Activated CD8-positive, alpha-beta memory T cell treated with anti-CD3 and anti-CD28 coated beads, Interleukin-2, amount 50 U/mL, for 1 hour (primary cell): ENCODE measurements around the gene PRKCQ.

Source experiments
- DNase-seq: peaks from one replicate; pipeline ENCODE4 v3.0.0-alpha.2; 2020; ENCODE audit errors: extremely low read depth

Gene PRKCQ

DNA sequence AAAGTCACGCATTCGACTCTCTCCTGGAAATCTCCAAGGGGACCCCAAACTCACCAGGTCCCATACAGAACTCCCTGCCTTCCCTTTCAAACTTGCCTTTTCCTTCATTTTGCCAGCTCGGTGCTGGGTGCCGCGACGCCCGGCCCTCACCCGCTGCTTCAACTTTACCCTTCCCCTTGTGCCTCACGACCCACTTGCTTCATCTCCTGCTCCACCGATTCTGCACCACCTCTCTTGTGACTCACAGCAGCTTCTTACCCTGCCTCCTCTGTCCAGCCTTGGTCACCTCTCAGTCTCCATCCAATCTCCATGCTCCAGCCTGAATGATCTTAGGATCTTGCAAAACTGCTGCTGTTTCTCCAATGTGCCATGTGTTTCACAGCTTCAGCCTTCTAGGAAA lies 59.9 kb downstream of the PRKCQ start:
- no peak for DNase-seq

DNA sequence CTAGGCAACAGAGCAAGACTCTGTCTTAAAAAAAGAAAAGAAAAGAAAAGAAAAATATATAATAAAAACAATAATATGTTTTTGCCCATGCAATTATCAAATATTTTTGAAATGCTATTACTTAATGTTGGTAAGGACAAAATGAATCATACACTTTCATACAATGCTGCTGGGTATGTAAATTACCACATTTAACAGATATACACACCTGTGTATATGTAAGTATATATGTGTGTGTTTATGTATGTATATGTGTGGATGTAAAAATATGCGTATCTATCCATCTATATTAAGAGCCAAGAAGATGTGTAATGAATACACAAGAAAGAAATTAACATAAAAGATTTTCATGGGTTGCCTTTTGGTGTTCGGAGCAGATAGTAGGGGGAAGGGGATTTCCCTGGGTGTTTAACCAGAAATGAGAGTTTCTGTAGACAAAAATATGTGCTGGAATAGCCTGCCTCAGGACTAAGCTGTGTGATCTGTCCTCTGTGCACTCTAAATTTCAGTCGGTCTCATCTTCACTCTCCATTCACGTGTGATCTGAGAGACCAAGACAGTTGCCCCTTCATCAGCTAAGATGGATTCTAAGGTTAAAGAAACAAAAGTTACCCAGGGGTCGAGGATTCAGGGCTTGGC lies 61.2 kb downstream of the PRKCQ start:
- DNase-seq: no peak

DNA sequence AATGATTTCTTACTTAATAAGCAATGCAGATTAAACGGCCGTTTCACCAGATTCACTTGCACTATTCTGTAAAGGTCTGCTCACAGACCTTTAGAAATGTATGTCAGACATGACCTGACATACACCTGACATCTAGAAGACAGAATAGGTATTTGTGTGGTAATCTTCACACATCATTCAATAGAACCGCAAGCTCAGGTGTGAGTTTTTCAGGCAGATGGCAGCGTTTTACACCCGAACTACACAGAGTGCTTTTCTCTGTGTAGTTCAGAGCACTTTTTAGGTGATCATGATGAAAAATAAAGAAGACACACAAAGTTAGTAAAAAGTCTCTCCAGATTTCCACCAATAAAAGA lies 63.2 kb downstream of the PRKCQ start:
- DNase-seq: no peak

DNA sequence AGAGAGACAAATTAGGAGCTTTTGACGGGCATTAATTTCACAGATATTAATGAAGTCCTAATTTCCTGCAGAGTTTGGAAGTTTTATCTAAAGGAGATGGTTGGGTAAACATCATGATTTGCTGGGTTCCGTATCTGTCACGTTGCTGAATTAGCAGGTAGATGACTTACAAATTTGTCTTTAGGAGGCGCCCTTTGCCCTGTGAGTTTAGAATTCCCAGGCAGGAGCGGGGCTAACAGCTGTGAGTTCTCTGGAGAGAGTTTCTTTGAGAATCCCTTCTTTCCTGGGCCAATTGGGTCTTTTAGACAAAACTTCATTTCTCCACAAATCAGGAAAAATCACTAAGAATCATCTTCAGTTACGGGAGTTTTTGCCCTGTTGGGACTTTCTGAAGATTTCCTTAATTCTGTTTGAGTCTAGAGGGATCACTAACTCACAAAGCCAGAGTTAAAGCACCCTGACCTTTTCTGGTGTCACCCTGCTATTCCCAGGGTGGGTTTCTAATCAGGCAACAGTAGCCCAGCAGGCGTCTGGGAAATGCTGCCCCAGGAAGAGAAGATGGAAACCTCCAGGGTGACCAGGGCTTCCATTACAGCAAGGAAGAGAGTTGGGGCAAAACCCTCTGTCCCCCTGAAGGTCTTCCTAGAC lies 63.7 kb downstream of the PRKCQ start:
- DNase-seq: no peak

DNA sequence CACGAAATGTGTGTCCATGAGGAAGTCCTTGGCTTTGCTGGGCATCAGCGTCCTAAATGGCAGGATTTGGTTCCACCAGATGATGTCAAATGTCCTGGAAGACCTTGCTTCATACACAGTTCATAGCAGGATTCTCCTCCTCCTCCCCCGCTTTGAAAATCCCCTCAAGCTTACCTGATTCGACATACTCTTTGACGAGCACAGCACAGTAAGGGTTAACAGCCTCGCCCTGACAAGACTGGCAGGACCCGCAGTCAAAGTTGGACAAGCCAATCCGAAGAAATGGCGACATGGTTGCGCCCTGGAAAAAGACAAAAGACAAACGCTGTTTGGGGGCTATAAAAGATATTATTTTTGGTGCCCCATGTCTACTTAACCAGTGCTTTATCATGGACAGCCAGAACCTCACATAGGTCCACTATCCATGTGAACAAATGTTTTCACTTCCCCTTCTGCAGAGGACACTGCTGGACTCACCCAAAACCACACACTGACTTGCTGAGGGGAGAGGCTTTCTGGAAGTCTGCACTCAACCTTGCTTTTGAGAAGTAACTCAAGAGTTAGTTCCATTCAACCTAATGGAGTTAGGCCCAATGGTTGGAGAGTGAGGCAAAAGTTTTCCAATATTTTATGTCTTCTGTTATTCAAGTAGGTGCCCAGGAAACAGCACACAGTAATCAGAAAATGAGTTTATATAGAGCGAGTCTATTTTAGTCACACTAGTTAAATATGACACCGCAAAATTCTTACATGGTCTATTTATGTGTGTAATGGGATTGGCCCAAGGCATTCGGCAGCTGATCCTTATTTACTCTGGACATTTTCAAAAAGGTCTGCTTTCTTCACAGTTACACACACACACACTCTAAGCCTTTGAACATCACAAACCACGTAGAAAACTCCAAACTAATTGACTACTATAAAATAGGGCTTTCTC lies 65.0 kb downstream of the PRKCQ start:
- DNase-seq: no peak

DNA sequence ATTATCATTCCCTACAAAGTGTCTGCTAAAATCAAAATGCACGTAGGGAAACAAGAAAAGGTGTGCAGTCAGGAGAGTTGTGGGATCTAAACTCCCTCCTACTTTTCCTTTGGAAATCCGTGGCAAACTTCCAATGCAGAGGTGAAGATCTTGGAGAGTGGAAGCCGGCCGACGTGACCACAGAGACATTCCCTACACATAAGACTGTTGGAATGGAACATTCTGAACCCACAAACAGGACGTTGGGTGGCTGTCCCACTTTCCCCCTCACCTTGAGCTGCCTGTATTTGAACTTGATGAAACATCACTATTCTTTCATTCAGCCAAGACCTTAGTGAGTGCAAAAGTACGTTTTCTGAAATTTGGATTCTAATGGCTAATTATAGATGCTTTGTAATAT lies 65.9 kb downstream of the PRKCQ start:
- DNase-seq: no peak

DNA sequence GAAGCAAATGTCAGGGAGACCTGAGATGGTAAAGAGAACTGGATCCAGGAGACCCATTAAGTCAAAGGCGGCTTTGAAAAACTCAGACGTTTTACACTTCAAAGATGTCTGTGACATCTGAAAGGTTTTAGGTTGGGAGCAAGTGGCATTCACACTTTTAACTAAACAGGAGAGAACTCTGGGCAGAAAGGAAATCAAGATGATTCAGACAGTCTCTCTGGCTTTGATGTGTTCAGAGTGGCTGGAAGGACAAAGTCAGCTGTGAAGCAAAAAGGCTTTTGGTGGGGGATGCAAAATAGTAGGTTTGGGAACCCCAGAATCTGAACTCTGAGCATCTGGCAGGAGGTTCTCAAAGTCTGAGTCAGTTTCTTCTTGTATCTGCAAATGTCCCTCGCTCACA lies 66.6 kb downstream of the PRKCQ start:
- no peak for DNase-seq

DNA sequence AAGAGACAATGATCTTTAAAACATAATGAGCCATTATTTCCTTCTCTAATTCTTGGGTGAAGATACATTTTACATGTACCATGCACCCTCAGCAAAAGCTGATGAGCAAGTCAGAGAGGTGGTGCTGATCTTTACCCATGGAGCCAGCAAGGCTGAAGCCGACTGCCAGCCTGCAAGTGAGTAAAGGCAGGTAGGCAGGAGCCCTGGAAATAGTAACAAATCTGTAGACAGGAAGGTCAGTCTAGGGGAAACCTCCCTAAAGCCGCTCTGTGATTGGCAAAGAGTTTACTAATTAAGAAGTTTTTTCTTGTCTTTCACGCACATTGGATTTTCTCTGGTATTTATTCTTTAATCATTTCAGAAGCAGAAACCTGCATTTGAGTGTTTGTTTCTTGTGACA lies 67.9 kb downstream of the PRKCQ start:
- DNase-seq: no peak

DNA sequence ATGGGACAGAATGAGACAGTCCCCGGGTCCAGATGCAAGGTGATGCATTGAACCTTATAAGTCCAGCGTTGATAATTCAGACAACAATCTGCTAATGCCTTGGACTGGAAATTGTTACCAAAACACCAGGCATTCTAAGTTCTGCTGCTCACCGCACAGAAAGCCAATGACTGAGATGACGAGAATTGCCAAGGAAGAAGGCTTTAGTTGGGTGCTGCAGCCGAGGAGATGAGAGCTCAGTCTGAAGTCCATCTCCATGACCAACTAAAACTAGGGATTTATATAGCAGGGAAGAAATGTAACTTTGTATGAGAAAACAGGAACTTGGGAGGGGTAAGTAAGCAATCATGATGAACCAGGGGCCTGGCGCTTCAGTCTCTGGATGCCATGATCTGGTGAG lies 68.7 kb downstream of the PRKCQ start:
- no peak for DNase-seq

DNA sequence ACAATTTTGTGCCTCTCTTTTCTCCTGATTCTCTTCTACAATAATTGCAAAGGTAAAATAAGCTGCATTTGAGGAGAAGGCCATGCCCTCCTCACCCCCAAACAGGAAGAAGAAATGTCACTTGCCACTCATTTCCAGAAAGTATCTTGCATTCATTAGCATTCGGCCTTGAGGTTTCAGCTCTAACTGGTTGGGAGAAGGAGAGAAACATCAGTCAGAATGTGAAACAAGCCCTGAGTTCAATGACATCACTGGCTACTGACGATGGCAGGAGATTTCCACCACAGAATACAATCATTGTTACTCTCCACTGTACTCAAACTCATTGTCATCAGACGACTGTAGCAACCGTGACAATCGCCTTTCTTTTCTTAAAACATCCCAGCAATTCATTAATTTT lies 72.8 kb downstream of the PRKCQ start:
- no peak for DNase-seq

DNA sequence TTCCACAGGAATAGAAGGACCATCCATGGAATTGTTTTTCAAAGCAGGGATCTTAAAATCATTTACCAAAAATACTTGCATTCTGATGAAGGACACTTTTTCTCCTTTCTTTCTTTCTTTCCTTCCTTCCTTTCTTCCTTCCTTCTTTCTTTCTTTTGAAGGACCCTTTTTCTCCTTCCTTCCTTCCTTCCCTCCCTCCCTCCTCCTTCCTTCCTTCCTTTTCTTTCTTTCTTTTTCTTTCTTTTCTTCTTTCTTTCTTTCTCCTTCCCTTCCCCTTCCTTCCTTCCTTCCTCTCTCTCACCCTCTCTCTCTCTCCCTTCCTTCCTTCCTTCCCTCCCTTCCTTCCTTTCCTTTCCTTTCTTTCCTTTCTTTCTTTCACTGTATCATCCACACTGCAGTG lies 74.8 kb downstream of the PRKCQ start:
- no peak for DNase-seq

DNA sequence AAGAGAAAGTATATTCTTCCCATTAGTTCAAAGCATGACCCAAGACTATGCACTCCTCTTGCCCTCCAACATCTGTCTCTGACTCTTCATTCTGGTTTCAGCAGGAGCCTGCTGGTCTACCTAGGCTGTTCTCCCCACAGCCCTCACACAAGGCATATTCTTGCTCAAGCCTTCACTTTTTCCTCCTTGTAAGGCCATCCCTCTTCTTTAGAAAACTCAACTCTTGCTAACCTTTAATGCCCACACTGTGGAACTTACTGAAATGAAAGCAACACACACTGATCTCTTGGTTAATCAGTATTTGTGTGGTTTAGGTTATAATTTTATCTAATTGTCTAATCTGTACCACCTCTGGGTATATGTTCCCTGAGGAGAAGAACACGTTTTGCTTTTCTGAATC lies 75.8 kb downstream of the PRKCQ start:
- DNase-seq: no peak

DNA sequence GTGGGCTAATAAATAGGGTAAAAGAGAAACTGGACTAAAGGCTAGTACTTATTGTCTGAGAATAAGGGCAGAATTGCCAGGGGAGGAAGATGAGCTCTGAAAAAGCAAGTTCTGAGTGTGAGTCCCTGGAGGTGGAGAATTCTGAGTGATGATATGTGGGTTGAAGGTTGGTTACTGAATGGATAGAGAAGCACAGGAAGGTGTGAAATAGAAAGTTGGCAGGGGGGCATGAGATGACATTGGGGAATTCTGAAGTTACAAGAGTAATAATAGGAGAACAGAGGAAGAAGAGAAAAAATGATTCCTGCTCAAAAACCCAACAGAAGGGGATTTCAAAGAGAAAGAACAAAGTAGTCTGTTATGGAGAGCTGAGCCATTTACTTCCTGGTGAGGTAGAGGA lies 76.9 kb downstream of the PRKCQ start:
- DNase-seq: no peak

DNA sequence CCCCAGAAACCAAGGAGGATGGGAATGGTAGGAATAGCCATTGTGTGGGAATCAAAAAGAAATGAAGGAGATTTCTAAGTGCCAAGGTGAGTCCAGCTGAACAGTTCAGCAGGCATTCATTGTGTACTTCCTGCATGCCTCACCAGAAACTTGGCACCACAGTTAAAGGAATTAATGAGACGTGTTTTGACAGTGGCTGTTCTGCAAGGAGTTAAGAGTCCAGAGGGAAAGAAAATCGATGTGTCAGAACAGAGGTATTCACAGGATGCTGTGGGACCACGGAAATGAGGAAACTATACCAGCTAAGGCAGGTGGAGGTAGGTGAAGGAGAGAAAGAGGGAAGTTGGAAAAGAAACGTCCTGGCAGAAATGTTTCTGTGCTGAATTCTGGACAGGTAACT lies 78.1 kb downstream of the PRKCQ start:
- no peak for DNase-seq

DNA sequence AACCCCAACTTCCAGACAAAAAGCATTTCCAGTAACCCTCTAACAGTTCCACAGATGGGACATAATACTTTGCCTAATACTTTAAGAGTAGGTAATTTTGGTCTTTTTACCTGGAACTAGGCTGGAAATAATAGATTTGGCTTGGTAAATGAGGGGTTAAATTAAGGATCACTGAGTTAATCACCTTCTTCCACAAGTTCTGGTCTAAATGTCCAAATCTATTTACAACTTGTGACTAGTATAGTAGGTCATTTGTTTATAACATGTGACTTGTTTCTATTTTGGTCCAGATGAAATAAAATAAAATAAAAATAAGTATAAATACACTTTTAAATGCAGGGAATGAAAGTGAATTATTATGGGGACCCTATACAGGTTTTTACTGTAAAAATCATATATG lies 80.1 kb downstream of the PRKCQ start:
- no peak for DNase-seq

DNA sequence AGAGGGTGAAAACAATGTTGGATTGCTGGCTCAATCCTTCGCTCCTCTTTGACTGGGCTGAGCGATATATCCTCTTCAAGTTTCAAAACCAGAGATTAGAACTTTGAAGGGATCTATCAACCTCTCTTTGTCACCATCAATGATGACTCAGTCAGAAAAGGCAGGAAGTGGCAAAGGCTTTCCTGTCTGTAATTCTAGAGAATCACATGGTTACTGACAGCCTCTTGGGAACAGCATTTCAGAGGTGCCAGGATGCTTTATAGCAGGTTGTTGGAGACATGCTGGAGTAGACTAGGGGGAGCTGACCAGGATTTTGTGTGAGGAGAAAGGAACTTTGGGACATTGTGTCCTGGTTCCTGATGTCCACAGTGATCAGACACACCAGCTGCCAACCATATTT lies 81.3 kb downstream of the PRKCQ start:
- no peak for DNase-seq

DNA sequence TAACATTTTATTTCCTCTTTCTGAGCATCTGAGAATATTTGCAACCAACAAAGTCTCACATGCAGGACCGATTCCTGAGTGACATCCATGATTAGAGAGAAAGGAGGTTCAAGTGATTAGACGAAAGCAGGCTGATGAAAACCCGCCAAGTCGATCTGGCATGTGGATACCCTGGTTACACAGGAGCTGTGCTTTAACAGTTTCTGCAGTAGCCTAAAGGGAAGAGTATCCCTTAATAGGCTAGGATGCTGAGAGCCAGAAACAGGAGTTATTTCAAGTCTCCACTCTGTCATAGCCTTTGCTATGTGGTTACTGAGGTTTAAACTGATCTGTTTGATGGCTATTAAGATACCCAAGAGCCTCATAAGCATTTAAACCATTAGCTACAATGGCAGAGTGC lies 82.5 kb downstream of the PRKCQ start:
- no peak for DNase-seq

DNA sequence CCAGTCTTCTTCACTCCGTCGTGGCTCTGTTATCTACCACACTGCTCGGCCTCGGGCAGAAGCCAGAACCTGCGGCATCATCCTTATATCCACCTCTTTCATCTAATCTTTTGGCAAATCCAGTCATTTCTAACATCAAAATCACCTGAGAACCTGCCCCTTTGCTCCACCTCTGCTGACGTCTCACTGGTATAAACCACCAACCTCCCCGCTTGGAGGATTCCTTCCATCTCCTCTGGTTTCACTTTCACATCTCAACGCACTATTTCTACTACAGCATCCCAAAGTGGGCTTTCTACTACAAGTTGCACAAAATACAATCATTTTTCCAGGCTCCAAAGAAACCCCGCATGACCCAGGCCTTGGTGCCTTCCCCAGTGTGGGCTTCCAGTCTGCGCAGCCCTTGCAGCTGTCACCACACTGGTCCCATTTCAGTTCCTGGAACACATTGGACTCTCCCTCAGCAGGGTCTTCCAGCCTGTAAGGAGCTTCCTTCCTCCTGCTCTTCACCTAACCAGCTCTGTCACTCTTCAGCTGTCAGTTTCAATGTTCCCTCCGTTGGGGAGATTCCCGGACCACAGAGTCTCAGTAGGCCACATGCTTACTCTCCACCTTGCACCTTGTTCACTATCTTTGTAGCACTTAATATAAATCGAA lies 85.0 kb downstream of the PRKCQ start:
- DNase-seq: no peak

DNA sequence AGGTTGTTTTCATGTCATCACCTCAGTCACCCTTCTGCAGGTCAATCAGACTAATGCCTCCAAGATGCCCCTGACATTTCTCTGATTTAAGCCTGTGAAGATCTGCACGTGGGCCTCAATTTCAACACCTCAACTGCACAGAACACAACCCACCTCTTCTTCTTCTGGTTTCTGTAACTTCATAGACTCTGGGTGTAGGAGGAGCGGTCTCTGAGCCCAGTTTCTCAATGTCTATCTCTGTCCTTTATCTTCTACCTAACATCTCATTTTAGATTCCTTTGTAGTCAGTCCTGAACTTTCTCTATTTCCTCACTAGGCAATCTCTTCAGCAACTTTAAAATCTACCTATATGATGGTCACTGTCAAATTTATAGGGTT lies 85.6 kb downstream of the PRKCQ start:
- DNase-seq: no peak

DNA sequence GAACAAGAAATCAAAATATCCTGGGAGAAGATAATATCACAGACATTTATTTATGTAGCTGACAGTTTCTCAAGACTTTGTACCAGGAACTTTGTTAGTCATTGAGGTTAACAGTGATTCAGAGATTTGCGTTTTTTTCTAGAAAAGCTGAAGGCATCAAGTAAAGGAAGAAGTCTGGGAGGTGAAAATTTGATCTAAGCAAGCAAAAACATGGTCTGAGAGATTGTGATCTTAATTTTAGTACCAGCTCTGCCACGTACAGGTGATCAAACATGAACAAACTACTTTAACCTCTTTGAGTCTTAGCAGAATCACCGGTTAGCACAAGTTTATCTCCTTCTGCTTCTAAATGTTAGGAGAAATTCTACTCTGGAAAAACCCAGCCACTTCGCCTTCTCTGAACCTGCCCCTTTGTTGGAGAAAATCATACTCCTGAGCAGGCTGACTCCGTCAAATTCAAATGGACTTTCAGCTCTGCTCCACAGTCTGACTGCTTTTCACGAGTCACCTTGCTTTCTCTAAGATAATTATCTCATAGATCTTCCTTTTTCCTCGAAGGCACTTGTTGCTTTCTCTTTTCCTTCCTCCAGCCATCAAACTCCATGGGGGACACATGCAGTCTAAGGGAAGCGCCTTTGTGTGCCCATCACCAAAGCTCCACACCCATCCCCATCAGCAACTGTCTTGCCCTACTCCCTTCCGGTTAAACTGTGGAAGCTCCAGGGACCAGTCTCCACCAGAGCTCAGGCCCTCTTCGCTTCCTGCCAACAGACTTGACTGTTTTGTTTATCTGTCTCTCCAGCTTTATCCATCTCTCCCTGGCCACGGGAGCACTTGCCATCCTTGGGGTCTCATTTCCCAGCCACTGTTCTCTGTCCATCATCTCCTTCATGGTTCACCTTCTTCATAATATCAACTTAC lies 86.3 kb downstream of the PRKCQ start:
- no peak for DNase-seq

DNA sequence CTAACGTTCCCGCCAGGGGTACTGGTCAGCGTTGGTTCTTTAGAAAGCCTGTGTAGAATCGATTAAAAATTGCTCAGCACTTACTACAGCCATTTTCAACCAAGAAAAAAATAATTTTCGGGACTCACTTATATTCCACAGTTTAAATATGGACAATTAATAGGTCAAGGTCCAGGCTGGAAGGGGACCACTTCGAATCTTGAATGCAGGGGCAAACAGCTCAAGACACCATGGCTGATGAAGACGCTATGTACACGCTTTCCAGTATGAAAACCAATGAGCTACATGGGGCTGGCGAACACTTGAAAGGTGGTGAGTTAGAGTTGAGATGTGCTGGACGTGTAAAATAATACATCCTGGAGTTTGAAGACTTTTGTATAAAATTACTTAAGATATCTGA lies 87.2 kb downstream of the PRKCQ start:
- DNase-seq: no peak
